ENCODE data around the gene FOXA2. TPM values are rescaled to one million over a fixed set of nuclear protein-coding genes. Genes with fewer than 3 reads are reported as not detected.

FOXA2 gene
- total RNA-seq, 1 donor from 2014 or later: not detected

- Mint-ChIP-seq H3K27ac (no peak overlapping the region), H3K4me3 (no peak overlapping the region), H3K4me1 (no peaks in the 10 kb centered on the region), H3K9me3 (no peaks in the 10 kb centered on the region), H3K36me3 (no peaks in the 10 kb centered on the region), H3K27me3 (ENCODE audit: low read depth) (peaks cover 76% of the 10 kb centered on the region)
- no peak for TF ChIP-seq CTCF (IDR thresholded peaks at IDR 0.05; ENCODE audit: unreplicated experiment)
- no peak for DNase-seq (ENCODE audit: low spot score in 2 of 2, unreplicated experiment in 2 of 2)
Measured at GRCh38 chr20:22544462-22544861, 39.9 kb downstream of the FOXA2 start.

GRCh38 chr20:22542427-22542826 is 41.9 kb downstream of the FOXA2 start:
- peaks cover 11% of the 10 kb centered on the region for H3K9me3 Mint-ChIP-seq
- peaks cover 80% of the 10 kb centered on the region for H3K27me3 Mint-ChIP-seq (ENCODE audit: low read depth)
- H3K4me1 Mint-ChIP-seq: no peaks in the 10 kb centered on the region
- no peak for TF ChIP-seq CTCF (IDR thresholded peaks at IDR 0.05; ENCODE audit: unreplicated experiment)
- H3K27ac Mint-ChIP-seq: no peak overlapping the region
- H3K36me3 Mint-ChIP-seq: no peaks in the 10 kb centered on the region
- no peak for DNase-seq (ENCODE audit: low spot score in 2 of 2, unreplicated experiment in 2 of 2)
- H3K4me3 Mint-ChIP-seq: no peak overlapping the region

- Mint-ChIP-seq H3K4me3 (no peak overlapping the region), H3K27ac (no peak overlapping the region), H3K36me3 (no peaks in the 10 kb centered on the region), H3K4me1 (no peaks in the 10 kb centered on the region), H3K27me3 (ENCODE audit: low read depth) (peaks cover 76% of the 10 kb centered on the region), H3K9me3 (peaks cover 11% of the 10 kb centered on the region)
- DNase-seq (ENCODE audit: low spot score in 2 of 2, unreplicated experiment in 2 of 2): no peak
- TF ChIP-seq CTCF (IDR thresholded peaks at IDR 0.05; ENCODE audit: unreplicated experiment): no peak
Measured at GRCh38 chr20:22540832-22541231, 43.5 kb downstream of the FOXA2 start.

GRCh38 chr20:22536956-22537756 is 47.2 kb downstream of the FOXA2 start:
- H3K36me3 Mint-ChIP-seq: no peaks in the 10 kb centered on the region
- H3K4me3 Mint-ChIP-seq: no peak overlapping the region
- TF ChIP-seq CTCF (IDR thresholded peaks at IDR 0.05; ENCODE audit: unreplicated experiment): no peak
- peaks cover 11% of the 10 kb centered on the region for H3K9me3 Mint-ChIP-seq
- H3K27ac Mint-ChIP-seq: no peak overlapping the region
- H3K27me3 Mint-ChIP-seq (ENCODE audit: low read depth): peaks cover 56% of the 10 kb centered on the region
- no peaks in the 10 kb centered on the region for H3K4me1 Mint-ChIP-seq
- DNase-seq (ENCODE audit: low spot score in 2 of 2, unreplicated experiment in 2 of 2): no peak

- Mint-ChIP-seq H3K9me3 (peaks cover 11% of the 10 kb centered on the region), H3K36me3 (no peaks in the 10 kb centered on the region), H3K4me1 (no peaks in the 10 kb centered on the region), H3K27me3 (ENCODE audit: low read depth) (peaks cover 53% of the 10 kb centered on the region), H3K27ac (no peak overlapping the region), H3K4me3 (no peak overlapping the region)
- no peak for TF ChIP-seq CTCF (IDR thresholded peaks at IDR 0.05; ENCODE audit: unreplicated experiment)
- DNase-seq (ENCODE audit: low spot score in 2 of 2, unreplicated experiment in 2 of 2): no peak
Measured at GRCh38 chr20:22536141-22536828, 48.1 kb downstream of the FOXA2 start.

Measured in mesothelial cell of epicardium (in vitro differentiated cells).